GM23338 (cell line): Measurements from ENCODE around the gene MRPL23. TPM values are rescaled to one million over a fixed set of nuclear protein-coding genes. Genes with fewer than 3 reads are reported as not detected.

Source experiments
- ATAC-seq: fragments of 200-7000 bp; cut with Tn5 transposase; 3 replicates; pipeline ENCODE4 v1.9.1; 2020
- DNase-seq: peaks from one replicate; pipeline ENCODE4 v3.0.0-alpha.2; 2015; ENCODE audit warnings: low spot score
- H2AFZ ChIP-seq: fragments of 200-600 bp; sonication (generic); 2 replicates; pipeline ENCODE4 v1.8.0; 2016; ENCODE audit warnings: antibody characterized with exemption, mild to moderate bottlenecking, moderate library complexity
- H3F3A ChIP-seq: fragments of 200-600 bp; sonication (generic); replicated peaks from 2 replicates; pipeline ENCODE4 v1.8.0; 2017; ENCODE audit warnings: antibody characterized with exemption, mixed run types, low read depth
- H3K27ac ChIP-seq: fragments of 200-600 bp; sonication (generic); 2 replicates; pipeline ENCODE4 v1.6.1; 2016; ENCODE audit warnings: low read depth
- H3K27me3 ChIP-seq: fragments of 200-600 bp; sonication (generic); 2 replicates; pipeline ENCODE4 v1.8.0; 2016; ENCODE audit warnings: mild to moderate bottlenecking, mixed run types, moderate library complexity; ENCODE audit not compliant: insufficient read depth
- H3K36me3 ChIP-seq: fragments of 200-600 bp; sonication (generic); 2 replicates; pipeline ENCODE4 v1.8.0; 2016; ENCODE audit warnings: mild to moderate bottlenecking; ENCODE audit not compliant: insufficient read depth
- H3K4me1 ChIP-seq: fragments of 200-600 bp; sonication (generic); 2 replicates; pipeline ENCODE4 v1.8.0; 2016; ENCODE audit warnings: mild to moderate bottlenecking, moderate library complexity; ENCODE audit not compliant: insufficient read depth
- H3K4me2 ChIP-seq: fragments of 200-600 bp; sonication (generic); 2 replicates; pipeline ENCODE4 v1.7.1; 2017; ENCODE audit warnings: mixed run types
- H3K4me3 ChIP-seq: fragments of 200-600 bp; sonication (generic); 2 replicates; pipeline ENCODE4 v1.6.1; 2016; ENCODE audit warnings: mixed run types
- H3K79me2 ChIP-seq: fragments of 200-600 bp; sonication (generic); replicated peaks from 2 replicates; pipeline ENCODE4 v1.8.0; 2017; ENCODE audit warnings: mild to moderate bottlenecking; ENCODE audit not compliant: insufficient read depth
- H3K9me2 ChIP-seq: fragments of 200-600 bp; sonication (generic); 2 replicates; pipeline ENCODE4 v1.8.0; 2017; ENCODE audit not compliant: insufficient read depth
- H4K20me1 ChIP-seq: fragments of 200-600 bp; sonication (generic); replicated peaks from 2 replicates; pipeline ENCODE4 v1.8.0; 2017; ENCODE audit warnings: mild to moderate bottlenecking; ENCODE audit not compliant: insufficient read depth
- H3K27ac Mint-ChIP-seq: 2 replicates; pipeline ENCODE4 v1.8.0; 2020; ENCODE audit warnings: inconsistent platforms, mild to moderate bottlenecking, moderate library complexity, mixed read lengths
- H3K27me3 Mint-ChIP-seq: 3 replicates; pipeline ENCODE4 v1.8.0; 2022; ENCODE audit warnings: low read depth, mild to moderate bottlenecking, moderate library complexity, mixed read lengths, inconsistent platforms; ENCODE audit not compliant: insufficient read depth, poor library complexity
- H3K36me3 Mint-ChIP-seq: 3 replicates; pipeline ENCODE4 v1.8.0; 2021; ENCODE audit warnings: low read depth, mild to moderate bottlenecking, inconsistent platforms, moderate library complexity, mixed read lengths
- H3K4me1 Mint-ChIP-seq: 3 replicates; pipeline ENCODE4 v1.8.0; 2020; ENCODE audit warnings: mild to moderate bottlenecking, inconsistent platforms, mixed read lengths
- H3K4me3 Mint-ChIP-seq: 3 replicates; pipeline ENCODE4 v1.8.0; 2021; ENCODE audit warnings: moderate library complexity, mild to moderate bottlenecking, inconsistent platforms, mixed read lengths
- H3K9me3 Mint-ChIP-seq: 3 replicates; pipeline ENCODE4 v1.8.0; 2020; ENCODE audit warnings: moderate library complexity, mild to moderate bottlenecking, inconsistent platforms, mixed read lengths
- CREB1 ChIP-seq: fragments of 250-450 bp; sonication (Bioruptor Pico); IDR thresholded peaks from 2 replicates; pipeline ENCODE4 v1.5.0; 2020; ENCODE audit warnings: low read depth, mild to moderate bottlenecking, moderate library complexity
- CTCF ChIP-seq, 2 experiments: fragments of 200-600 bp in 1 of 2; sonication (generic) in 1 of 2; conservative IDR thresholded peaks; 2 replicates each; pipeline versions ENCODE4 v1.5.1 to v1.6.1; 2016 to 2017; ENCODE audit warnings: antibody characterized with exemption in 2 of 2, low read depth in 2 of 2, mild to moderate bottlenecking in 2 of 2, moderate library complexity in 1 of 2
- EZH2 ChIP-seq: fragments of 200-600 bp; sonication (generic); IDR thresholded peaks from one replicate; pipeline ENCODE4 v1.8.0; 2017; ENCODE audit warnings: antibody characterized with exemption, mild to moderate bottlenecking, low read depth; ENCODE audit not compliant: unreplicated experiment
- EZH2phosphoT487 ChIP-seq: fragments of 200-600 bp; sonication (generic); IDR thresholded peaks from one replicate; pipeline ENCODE4 v1.8.1; 2018; ENCODE audit warnings: antibody characterized with exemption; ENCODE audit not compliant: unreplicated experiment
- JUNB ChIP-seq: IDR thresholded peaks from one replicate; pipeline ENCODE4 v1.6.1; 2016; ENCODE audit warnings: antibody characterized with exemption; ENCODE audit not compliant: unreplicated experiment
- NANOG ChIP-seq: IDR thresholded peaks from 2 replicates; pipeline ENCODE4 v1.6.1; 2016; ENCODE audit warnings: antibody characterized with exemption, borderline replicate concordance
- POLR2AphosphoS5 ChIP-seq: IDR thresholded peaks from 2 replicates; pipeline ENCODE4 v1.6.1; 2016; ENCODE audit warnings: antibody characterized with exemption, low read depth
- REST ChIP-seq: IDR thresholded peaks from one replicate; pipeline ENCODE4 v1.6.1; 2018; ENCODE audit warnings: antibody characterized with exemption; ENCODE audit not compliant: unreplicated experiment
- STAT1 ChIP-seq: IDR thresholded peaks from one replicate; pipeline ENCODE4 v1.6.1; 2016; ENCODE audit warnings: antibody characterized with exemption; ENCODE audit not compliant: unreplicated experiment
- ZNF114 ChIP-seq: fragments of 250-450 bp; sonication (Bioruptor Pico); IDR thresholded peaks from 2 replicates; pipeline ENCODE4 v1.5.0; 2020; ENCODE audit warnings: mild to moderate bottlenecking, moderate library complexity
- ZNF331 ChIP-seq: fragments of 250-450 bp; sonication (Bioruptor Pico); IDR thresholded peaks from 2 replicates; pipeline ENCODE4 v1.5.0; 2020; ENCODE audit warnings: low read depth, mild to moderate bottlenecking, moderate library complexity
- ZNF462 ChIP-seq: fragments of 250-450 bp; sonication (Bioruptor Pico); IDR thresholded peaks from 2 replicates; pipeline ENCODE4 v1.5.0; 2020; ENCODE audit warnings: mild to moderate bottlenecking, moderate library complexity
- polyA plus RNA-seq: library from polyadenylated mRNA; unstranded; fragments of >200 nt; fragmentation: Nextera tagmentation; extraction: Ambion mirVana; gene quantifications from 2 replicates; pipeline ENCODE4 v1.2.1, GENCODE V29; 2016
- total RNA-seq: library from RNA; depleted of rRNA; stranded (reverse); fragments of >200 nt; shearing (Covaris generic); gene quantifications from 2 replicates; pipeline ENCODE4 v1.2.3, GENCODE V29; 2014
- TF ChIP-seq, protein P1 (sequence below): IDR thresholded peaks from 2 replicates; pipeline ENCODE4 v1.6.1; 2016; ENCODE audit warnings: antibody characterized with exemption

Gene MRPL23
- total and polyA plus RNA-seq, 2 experiments from 2014 or later: 84.7 to 91.5 TPM

DNA sequence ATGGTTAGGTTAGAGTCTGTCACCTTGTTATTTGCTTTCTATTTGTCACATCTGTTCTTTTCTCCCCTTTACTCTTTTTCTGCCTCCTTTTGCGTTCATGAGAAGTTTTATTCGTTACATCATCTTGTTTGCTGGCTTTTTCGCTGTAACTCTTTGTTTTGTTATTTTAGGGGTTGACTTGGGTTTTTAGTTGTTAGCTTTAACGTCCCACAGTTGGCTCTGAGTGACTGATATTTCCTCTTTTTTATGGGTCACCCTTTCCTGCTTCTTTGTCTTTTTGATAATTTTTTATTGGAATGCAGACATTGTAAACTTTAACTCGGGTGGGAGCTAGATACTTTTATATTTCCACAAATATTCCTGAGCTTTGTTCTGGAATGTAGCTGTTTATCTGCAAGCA lies 41.0 kb upstream of the MRPL23 start:
- H3K4me1 ChIP-seq: peaks cover 27% of the 10 kb centered on the region; the same call in 1 of the 2 replicates
- no peaks in the 10 kb centered on the region for H3K79me2 ChIP-seq
- no peak overlapping the region for H3K4me3 ChIP-seq
- H3K27me3 Mint-ChIP-seq: peaks cover 3% of the 10 kb centered on the region
- no peaks in the 10 kb centered on the region for H3K9me2 ChIP-seq
- H3K27ac Mint-ChIP-seq: no peak overlapping the region
- peak overlapping the region; percentile 69; the same call in 1 of the 2 replicates for H3K27ac ChIP-seq
- H3K4me3 Mint-ChIP-seq: no peak overlapping the region
- H3K9me3 Mint-ChIP-seq: no peaks in the 10 kb centered on the region
- H3K4me2 ChIP-seq: peak overlapping the region; percentile 24; the same call in 1 of the 2 replicates
- no peaks in the 10 kb centered on the region for H3K36me3 Mint-ChIP-seq
- TF ChIP-seq ZNF331 (no peak), EZH2 (no peak), NANOG (no peak), ZNF462 (CRISPR knock-in tag) (no peak), REST (no peak), POLR2AphosphoS5 (no peak), EZH2phosphoT487 (no peak), JUNB (no peak), STAT1 (no peak), ZNF114 (no peak), CTCF (conservative IDR thresholded peaks at IDR 0.05; ENCODE audit: low read depth in 2 of 2) (no peak), CREB1 (CRISPR knock-in tag) (no peak)
- TF ChIP-seq, protein P1, sequence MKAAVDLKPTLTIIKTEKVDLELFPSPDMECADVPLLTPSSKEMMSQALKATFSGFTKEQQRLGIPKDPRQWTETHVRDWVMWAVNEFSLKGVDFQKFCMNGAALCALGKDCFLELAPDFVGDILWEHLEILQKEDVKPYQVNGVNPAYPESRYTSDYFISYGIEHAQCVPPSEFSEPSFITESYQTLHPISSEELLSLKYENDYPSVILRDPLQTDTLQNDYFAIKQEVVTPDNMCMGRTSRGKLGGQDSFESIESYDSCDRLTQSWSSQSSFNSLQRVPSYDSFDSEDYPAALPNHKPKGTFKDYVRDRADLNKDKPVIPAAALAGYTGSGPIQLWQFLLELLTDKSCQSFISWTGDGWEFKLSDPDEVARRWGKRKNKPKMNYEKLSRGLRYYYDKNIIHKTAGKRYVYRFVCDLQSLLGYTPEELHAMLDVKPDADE: no peak
- H3F3A ChIP-seq: no peaks in the 10 kb centered on the region
- H2AFZ ChIP-seq: peak overlapping the region; percentile 94
- DNase-seq (no peak), ATAC-seq (no peak)
- H3K27me3 ChIP-seq: no peaks in the 10 kb centered on the region
- H4K20me1 ChIP-seq: no peaks in the 10 kb centered on the region
- peaks cover 25% of the 10 kb centered on the region for H3K4me1 Mint-ChIP-seq
- no peaks in the 10 kb centered on the region for H3K36me3 ChIP-seq
